GM12872 (cell line): ENCODE results near the gene PARN.

ENCODE experiments used
- CTCF ChIP-seq: IDR thresholded peaks from 3 replicates; pipeline ENCODE4 v1.5.1; 2011; ENCODE audit warnings: low read depth, mild to moderate bottlenecking, low read length, moderate library complexity; ENCODE audit not compliant: insufficient read depth

Gene PARN

GRCh38 chr16:14572535-14572934 lies 57.5 kb downstream of the PARN start:
- no peak for TF ChIP-seq CTCF

GRCh38 chr16:14569213-14569612 lies 60.8 kb downstream of the PARN start:
- no peak for TF ChIP-seq CTCF

- no peak for TF ChIP-seq CTCF
Measured at GRCh38 chr16:14566599-14566998, 63.5 kb downstream of the PARN start.

GRCh38 chr16:14565688-14566025 lies 64.4 kb downstream of the PARN start:
- TF ChIP-seq CTCF: no peak

GRCh38 chr16:14564861-14565687 lies 65.0 kb downstream of the PARN start:
- no peak for TF ChIP-seq CTCF

GRCh38 chr16:14564323-14564722 lies 65.7 kb downstream of the PARN start:
- TF ChIP-seq CTCF: no peak

GRCh38 chr16:14562691-14563491 lies 67.2 kb downstream of the PARN start:
- TF ChIP-seq CTCF: no peak
